Upper lobe of right lung (tissue), 1 donor: ENCODE measurements around the gene SELENOF. TPM values are rescaled to one million over a fixed set of nuclear protein-coding genes. Genes with fewer than 3 reads are reported as not detected.

Experiments
- ATAC-seq: fragments of 200-7000 bp; cut with Tn5 transposase; one replicate; pipeline ENCODE4 v1.9.1; 2020; ENCODE audit warnings: mild to moderate bottlenecking, moderate library complexity
- DNase-seq: peaks from one replicate; pipeline ENCODE4 v3.0.0-alpha.2; 2020
- H3K27ac ChIP-seq: fragments of 200-600 bp; one replicate; pipeline ENCODE4 v1.8.0; 2022
- H3K27me3 ChIP-seq: fragments of 200-600 bp; one replicate; pipeline ENCODE4 v1.8.0; 2022; ENCODE audit warnings: mild to moderate bottlenecking
- H3K36me3 ChIP-seq: fragments of 200-600 bp; one replicate; pipeline ENCODE4 v1.8.0; 2022
- H3K4me1 ChIP-seq: fragments of 200-600 bp; one replicate; pipeline ENCODE4 v1.8.0; 2022
- H3K4me3 ChIP-seq: fragments of 200-600 bp; one replicate; pipeline ENCODE4 v1.8.0; 2022; ENCODE audit warnings: mild to moderate bottlenecking
- H3K9me3 ChIP-seq: fragments of 200-600 bp; one replicate; pipeline ENCODE4 v1.8.0; 2022
- intact Hi-C: fragments of 100-400 bp; cut with DNase I; formaldehyde crosslinking; loops from one replicate; pipeline ENCODE4 v1.11.0; 2022
- total RNA-seq: library from RNA; stranded (reverse); fragmentation: NEBNext Ultra II Directional; extraction: Animal tissue kit (Norgen Biotek cat#: 25700); gene quantifications from one replicate; pipeline ENCODE4 v1.2.1, GENCODE V29; 2021
- TF ChIP-seq, protein P1 (sequence below): fragments of 200-600 bp; IDR thresholded peaks from one replicate; pipeline ENCODE4 v1.8.0; 2022; ENCODE audit warnings: antibody characterized with exemption
- donor health status: DM: no; HTN: yes; CAD: no; lungs with severe emphysema.

SELENOF gene
- total RNA-seq, 1 donor from 2014 or later, result 197 TPM

DNA sequence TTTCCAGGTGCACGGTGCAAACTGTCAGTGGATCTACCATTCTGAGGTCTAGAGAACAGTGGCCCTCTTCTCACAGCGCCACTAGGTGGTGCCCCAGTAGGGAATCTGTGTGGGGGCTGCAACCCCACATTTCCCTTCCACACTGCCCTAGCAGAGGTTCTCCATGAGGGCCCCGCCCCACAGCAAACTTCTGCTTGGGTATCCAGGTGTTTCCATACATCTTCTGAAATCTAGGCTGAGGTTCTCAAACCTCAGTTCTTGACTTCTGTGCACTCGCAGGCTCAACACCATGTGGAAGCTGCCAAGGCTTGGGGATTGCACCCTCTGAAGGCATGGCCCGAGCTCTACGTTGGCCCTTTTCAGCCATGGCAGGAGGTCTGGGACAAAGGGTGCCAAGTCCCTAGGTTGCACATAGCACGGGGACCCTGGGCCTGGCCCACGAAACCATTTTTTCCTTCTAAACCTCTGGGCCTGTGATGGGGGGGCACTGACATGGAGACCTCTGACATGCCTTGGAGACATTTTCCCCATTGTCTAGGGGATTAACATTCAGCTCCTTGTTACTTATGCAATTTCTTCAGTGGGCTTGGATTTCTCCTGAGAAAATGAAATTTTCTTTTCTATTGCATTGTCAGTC is 10.5 kb upstream of the SELENOF start:
- no peaks in the 10 kb centered on the region for H3K27me3 ChIP-seq
- TF ChIP-seq, protein P1, sequence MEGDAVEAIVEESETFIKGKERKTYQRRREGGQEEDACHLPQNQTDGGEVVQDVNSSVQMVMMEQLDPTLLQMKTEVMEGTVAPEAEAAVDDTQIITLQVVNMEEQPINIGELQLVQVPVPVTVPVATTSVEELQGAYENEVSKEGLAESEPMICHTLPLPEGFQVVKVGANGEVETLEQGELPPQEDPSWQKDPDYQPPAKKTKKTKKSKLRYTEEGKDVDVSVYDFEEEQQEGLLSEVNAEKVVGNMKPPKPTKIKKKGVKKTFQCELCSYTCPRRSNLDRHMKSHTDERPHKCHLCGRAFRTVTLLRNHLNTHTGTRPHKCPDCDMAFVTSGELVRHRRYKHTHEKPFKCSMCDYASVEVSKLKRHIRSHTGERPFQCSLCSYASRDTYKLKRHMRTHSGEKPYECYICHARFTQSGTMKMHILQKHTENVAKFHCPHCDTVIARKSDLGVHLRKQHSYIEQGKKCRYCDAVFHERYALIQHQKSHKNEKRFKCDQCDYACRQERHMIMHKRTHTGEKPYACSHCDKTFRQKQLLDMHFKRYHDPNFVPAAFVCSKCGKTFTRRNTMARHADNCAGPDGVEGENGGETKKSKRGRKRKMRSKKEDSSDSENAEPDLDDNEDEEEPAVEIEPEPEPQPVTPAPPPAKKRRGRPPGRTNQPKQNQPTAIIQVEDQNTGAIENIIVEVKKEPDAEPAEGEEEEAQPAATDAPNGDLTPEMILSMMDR, result no peak
- intact Hi-C loops, result no loop called here
- H3K36me3 ChIP-seq, result no peaks in the 10 kb centered on the region
- H3K4me3 ChIP-seq, result no peak overlapping the region
- DNase-seq (no peak), ATAC-seq (no peak)
- no peaks in the 10 kb centered on the region for H3K4me1 ChIP-seq
- H3K27ac ChIP-seq, result no peak overlapping the region
- no peaks in the 10 kb centered on the region for H3K9me3 ChIP-seq

GRCh38 chr1:86922445-86922844 is 8.5 kb upstream of the SELENOF start:
- Histone ChIP-seq H3K9me3 (no peaks in the 10 kb centered on the region), H3K36me3 (no peaks in the 10 kb centered on the region), H3K27me3 (no peaks in the 10 kb centered on the region), H3K27ac (no peak overlapping the region), H3K4me1 (no peaks in the 10 kb centered on the region), H3K4me3 (no peak overlapping the region)
- intact Hi-C loops, result no loop called here
- DNase-seq (no peak), ATAC-seq (no peak)
- TF ChIP-seq, protein P1, result no peak

DNA sequence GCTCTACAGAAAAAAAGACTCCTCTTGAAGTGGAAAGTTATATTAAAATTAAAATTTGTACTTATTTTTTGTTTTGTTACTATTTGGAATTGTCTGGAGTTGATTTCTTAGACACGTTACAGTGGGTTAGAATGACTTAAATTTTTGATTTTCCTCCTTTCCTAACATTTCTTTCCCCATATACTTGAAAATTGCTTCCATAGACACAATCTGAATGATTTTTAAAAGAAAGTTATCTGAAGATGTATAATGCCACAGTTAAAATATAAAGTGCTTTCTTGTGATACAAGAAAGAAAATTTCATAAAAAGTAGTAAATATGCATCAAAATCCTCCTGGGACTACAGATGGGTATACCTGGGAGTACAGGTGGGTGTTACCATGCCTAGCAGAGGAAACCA is 2.8 kb upstream of the SELENOF start:
- TF ChIP-seq, protein P1, result no peak
- DNase-seq, result no peak
- H3K4me3 ChIP-seq, result no peak overlapping the region
- no peaks in the 10 kb centered on the region for H3K9me3 ChIP-seq
- no peaks in the 10 kb centered on the region for H3K27me3 ChIP-seq
- no peak for ATAC-seq
- no peak overlapping the region for H3K27ac ChIP-seq
- H3K36me3 ChIP-seq, result no peaks in the 10 kb centered on the region
- peaks cover 13% of the 10 kb centered on the region for H3K4me1 ChIP-seq
- intact Hi-C loops, result no loop called here

- DNase-seq, result no peak
- Histone ChIP-seq H3K27ac (peak overlapping the region; percentile 80), H3K36me3 (no peaks in the 10 kb centered on the region), H3K9me3 (no peaks in the 10 kb centered on the region), H3K27me3 (no peaks in the 10 kb centered on the region), H3K4me1 (peaks cover 13% of the 10 kb centered on the region), H3K4me3 (peak overlapping the region; percentile 64)
- intact Hi-C loops, result no loop called here
- ATAC-seq, result no peak
- TF ChIP-seq, protein P1, result no peak
These were observed 1.9 kb upstream of the SELENOF start for GRCh38 chr1:86915737-86916235.

GRCh38 chr1:86914998-86915736 is 1.2 kb upstream of the SELENOF start:
- Histone ChIP-seq H3K27me3 (no peaks in the 10 kb centered on the region), H3K4me1 (peaks cover 13% of the 10 kb centered on the region), H3K4me3 (peak overlapping the region; percentile 64), H3K9me3 (no peaks in the 10 kb centered on the region), H3K27ac (peak overlapping the region; percentile 80), H3K36me3 (no peaks in the 10 kb centered on the region)
- TF ChIP-seq, protein P1, result no peak
- intact Hi-C loops, result no loop called here
- ATAC-seq, result peak; percentile 34
- peak; percentile 72 for DNase-seq
